WI38 (cell line): ENCODE data around the gene CFTR.

Source experiments
- H3K4me3 ChIP-seq: 2 replicates; pipeline ENCODE4 v1.5.1; 2011; ENCODE audit warnings: low read depth, mild to moderate bottlenecking, control low read depth, low read length
- CTCF ChIP-seq: IDR thresholded peaks from 2 replicates; pipeline ENCODE4 v1.5.1; 2012; ENCODE audit warnings: low read depth, mild to moderate bottlenecking, control low read depth, low read length

Gene CFTR

GRCh38 chr7:117480055-117480362 lies 184 bp downstream of the CFTR start:
- TF ChIP-seq CTCF, result no peak
- H3K4me3 ChIP-seq, result no peak overlapping the region

GRCh38 chr7:117480978-117481377 lies 1.2 kb downstream of the CFTR start:
- H3K4me3 ChIP-seq, result no peak overlapping the region

GRCh38 chr7:117485118-117485620 lies 5.3 kb downstream of the CFTR start:
- H3K4me3 ChIP-seq, result no peak overlapping the region
- TF ChIP-seq CTCF, result no peak

More at GRCh38 chr7:117480978-117481377, 1.2 kb downstream of the CFTR start:
- TF ChIP-seq CTCF, result no peak

GRCh38 chr7:117489016-117489415 lies 9.2 kb downstream of the CFTR start:
- no peak for TF ChIP-seq CTCF

GRCh38 chr7:117489430-117489829 lies 9.6 kb downstream of the CFTR start:
- no peak for TF ChIP-seq CTCF
- H3K4me3 ChIP-seq, result no peak overlapping the region

More at GRCh38 chr7:117489016-117489415, 9.2 kb downstream of the CFTR start:
- no peak overlapping the region for H3K4me3 ChIP-seq

GRCh38 chr7:117489911-117490310 lies 10.1 kb downstream of the CFTR start:
- no peak for TF ChIP-seq CTCF
- no peak overlapping the region for H3K4me3 ChIP-seq

- H3K4me3 ChIP-seq, result no peak overlapping the region
- TF ChIP-seq CTCF, result no peak
Observed at GRCh38 chr7:117492649-117493048, 12.8 kb downstream of the CFTR start.
